ENCODE results near the gene TBC1D1.

DNA sequence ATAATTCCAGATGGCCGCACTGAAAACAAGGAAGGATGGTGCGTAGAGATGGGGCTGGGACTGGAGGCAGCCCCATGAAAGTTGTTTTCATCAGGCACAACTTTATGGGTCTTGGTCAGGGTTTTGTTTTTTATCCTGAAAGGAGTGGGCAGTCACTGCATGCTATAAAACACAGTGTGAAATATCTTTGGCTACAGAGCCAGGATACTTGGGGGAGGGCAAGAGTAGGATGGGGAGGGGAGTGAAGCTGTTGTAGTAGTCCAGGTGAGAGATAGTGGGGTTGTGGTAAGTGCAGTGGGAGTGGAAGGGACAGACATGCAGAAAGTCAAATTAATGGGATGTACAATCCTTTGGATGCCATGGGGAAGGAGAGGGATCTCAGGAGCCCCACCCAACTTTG, 125.8 kb downstream of the TBC1D1 start:
- TF ChIP-seq, protein P1, sequence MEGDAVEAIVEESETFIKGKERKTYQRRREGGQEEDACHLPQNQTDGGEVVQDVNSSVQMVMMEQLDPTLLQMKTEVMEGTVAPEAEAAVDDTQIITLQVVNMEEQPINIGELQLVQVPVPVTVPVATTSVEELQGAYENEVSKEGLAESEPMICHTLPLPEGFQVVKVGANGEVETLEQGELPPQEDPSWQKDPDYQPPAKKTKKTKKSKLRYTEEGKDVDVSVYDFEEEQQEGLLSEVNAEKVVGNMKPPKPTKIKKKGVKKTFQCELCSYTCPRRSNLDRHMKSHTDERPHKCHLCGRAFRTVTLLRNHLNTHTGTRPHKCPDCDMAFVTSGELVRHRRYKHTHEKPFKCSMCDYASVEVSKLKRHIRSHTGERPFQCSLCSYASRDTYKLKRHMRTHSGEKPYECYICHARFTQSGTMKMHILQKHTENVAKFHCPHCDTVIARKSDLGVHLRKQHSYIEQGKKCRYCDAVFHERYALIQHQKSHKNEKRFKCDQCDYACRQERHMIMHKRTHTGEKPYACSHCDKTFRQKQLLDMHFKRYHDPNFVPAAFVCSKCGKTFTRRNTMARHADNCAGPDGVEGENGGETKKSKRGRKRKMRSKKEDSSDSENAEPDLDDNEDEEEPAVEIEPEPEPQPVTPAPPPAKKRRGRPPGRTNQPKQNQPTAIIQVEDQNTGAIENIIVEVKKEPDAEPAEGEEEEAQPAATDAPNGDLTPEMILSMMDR (conservative IDR thresholded peaks at IDR 0.05; ENCODE audit: low read depth, low read length): no peak
- no peak for TF ChIP-seq EZH2 (IDR thresholded peaks at IDR 0.05; ENCODE audit: low read length, unreplicated experiment)

Measured in PC-3 (cell line).